GM12891 (cell line): ENCODE measurements around the gene JMY.

Source experiments
- DNase-seq: peaks from one replicate; pipeline ENCODE4 v3.0.0; 2011; ENCODE audit warnings: low spot score; ENCODE audit not compliant: insufficient read length
- FAIRE-seq: peaks from 2 replicates; lab custom pipeline; 2011; peaks lifted over from hg19 to GRCh38; lab: Jason Lieb, UNC
- PAX5 ChIP-seq: IDR thresholded peaks from 2 replicates; pipeline ENCODE4 v1.6.1; 2011; ENCODE audit warnings: low read length, moderate library complexity, mild to moderate bottlenecking; ENCODE audit not compliant: insufficient read depth, severe bottlenecking
- POLR2A ChIP-seq: IDR thresholded peaks from 2 replicates; pipeline ENCODE4 v1.6.1; 2011; ENCODE audit warnings: low read depth, low read length, control low read depth
- POLR2AphosphoS5 ChIP-seq: IDR thresholded peaks from 2 replicates; pipeline ENCODE4 v1.6.1; 2011; ENCODE audit warnings: low read depth, low read length, control low read depth
- POU2F2 ChIP-seq: IDR thresholded peaks from 2 replicates; pipeline ENCODE4 v1.6.1; 2011; ENCODE audit warnings: low read depth, mild to moderate bottlenecking, control low read depth, low read length, moderate library complexity
- SPI1 ChIP-seq: IDR thresholded peaks from 2 replicates; pipeline ENCODE4 v1.6.1; 2011; ENCODE audit warnings: low read depth, low read length, control low read depth
- TAF1 ChIP-seq: IDR thresholded peaks from 2 replicates; pipeline ENCODE4 v1.6.1; 2011; ENCODE audit warnings: low read depth, low read length, control low read depth

JMY gene

DNA sequence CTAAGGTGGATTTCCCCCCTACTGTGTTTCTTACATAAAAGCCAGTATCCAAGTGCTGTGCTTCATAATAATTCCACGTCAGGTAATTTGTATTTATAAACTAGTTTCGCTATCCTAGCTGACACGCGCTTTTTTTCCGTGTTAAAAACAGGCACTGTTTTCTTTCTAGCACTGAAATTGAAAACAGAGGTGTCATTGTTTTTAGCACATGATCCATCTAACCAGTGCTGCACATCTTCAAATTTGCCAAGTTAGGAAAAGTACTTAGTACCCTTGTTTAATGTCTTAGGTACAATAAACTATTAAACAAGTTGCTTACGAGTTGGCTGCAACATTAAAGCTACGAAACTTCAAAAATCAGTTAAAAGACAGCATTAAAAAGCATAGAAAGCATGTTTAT, 49.9 kb downstream of the JMY start:
- TF ChIP-seq POLR2AphosphoS5 = no peak
- TF ChIP-seq TAF1 = no peak
- TF ChIP-seq PAX5 = no peak
- TF ChIP-seq POU2F2 = no peak
- no peak for TF ChIP-seq SPI1
- TF ChIP-seq POLR2A = no peak
- no peak for FAIRE-seq
- DNase-seq = no peak

DNA sequence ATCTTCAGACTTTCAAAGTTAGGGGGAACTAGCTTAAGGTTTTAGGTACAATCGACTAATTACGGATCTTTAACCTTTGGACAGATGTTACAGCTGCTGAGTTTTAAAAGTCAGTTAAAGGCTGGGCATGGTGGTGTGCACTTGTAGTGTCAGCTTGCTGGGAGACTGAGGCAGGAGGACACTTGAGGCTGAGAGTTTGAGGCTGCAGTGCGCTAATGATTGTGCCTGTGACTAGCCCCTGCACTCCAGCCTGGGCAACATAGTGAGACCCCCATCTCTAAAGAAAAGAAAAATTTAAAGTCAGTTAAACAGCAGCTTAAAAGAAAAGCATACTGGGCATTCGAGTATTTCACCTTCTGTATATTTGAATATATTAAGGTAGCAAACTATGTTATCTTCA, 51.4 kb downstream of the JMY start:
- TF ChIP-seq PAX5 = no peak
- no peak for TF ChIP-seq TAF1
- no peak for TF ChIP-seq SPI1
- no peak for TF ChIP-seq POLR2AphosphoS5
- no peak for TF ChIP-seq POU2F2
- TF ChIP-seq POLR2A = no peak
- DNase-seq = no peak
- FAIRE-seq = no peak

DNA sequence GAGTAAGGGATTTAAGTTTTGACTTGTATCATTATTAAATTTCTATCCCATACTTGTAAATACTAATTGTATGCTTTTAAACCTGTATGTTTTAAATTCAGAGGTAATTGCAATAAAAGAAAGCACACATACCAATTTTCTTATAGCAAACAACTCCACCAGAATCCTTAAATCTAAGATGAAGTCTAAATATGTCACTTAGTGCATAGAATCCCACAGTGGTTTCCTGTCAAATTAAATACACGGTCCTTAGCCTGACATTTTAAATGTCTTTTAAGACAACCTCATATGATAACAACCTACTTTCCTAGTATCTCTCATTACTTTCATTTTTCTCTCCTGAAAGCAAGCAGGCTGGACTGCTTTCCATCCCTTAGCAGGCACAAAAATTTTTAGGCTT, 52.0 kb downstream of the JMY start:
- no peak for TF ChIP-seq POLR2AphosphoS5
- no peak for TF ChIP-seq TAF1
- TF ChIP-seq POU2F2 = no peak
- no peak for TF ChIP-seq SPI1
- no peak for DNase-seq
- FAIRE-seq = no peak

DNA sequence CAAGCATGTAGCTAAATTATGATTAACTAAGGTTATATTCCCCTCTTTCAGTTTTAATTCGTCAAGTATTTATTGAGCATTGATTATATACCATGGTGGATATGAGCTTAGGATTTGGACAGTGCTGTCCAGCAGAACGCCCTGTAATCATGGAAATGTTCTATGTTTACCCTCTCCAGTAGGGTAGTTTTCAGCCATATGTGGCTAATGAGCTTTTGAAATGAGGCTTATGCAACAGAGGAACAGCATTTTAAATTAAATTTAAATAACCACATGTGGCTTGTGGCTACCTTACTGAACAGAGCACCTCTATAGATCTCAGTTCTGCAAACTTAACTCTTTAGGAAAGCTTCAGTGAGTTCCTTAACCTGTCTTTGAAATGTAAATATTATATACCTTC, 59.1 kb downstream of the JMY start:
- DNase-seq (no peak), FAIRE-seq (no peak)
- no peak for TF ChIP-seq TAF1
- TF ChIP-seq POU2F2 = no peak
- peak; percentile 49; the same call in 1 of the 2 replicates for TF ChIP-seq SPI1
- TF ChIP-seq POLR2AphosphoS5 = no peak
- no peak for TF ChIP-seq PAX5

DNA sequence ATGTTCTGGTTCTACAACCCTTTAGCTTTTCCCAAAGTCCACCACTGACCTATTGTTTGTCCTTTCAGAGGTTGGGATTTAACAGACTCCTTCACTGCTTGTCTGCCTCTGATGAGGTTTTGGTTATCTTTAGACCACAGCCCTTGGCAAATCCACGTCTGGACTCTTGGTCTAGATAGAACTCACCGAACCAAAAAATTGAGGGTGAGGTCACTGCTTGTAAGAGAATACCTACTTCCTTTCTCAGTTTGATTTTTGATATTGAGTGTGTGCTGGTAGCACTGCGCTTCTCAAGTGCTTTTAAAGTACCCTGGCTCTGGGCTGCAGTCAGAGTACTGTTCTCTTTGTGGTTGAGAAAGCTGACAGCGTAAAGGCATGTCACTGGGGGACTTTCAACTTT, 61.7 kb downstream of the JMY start:
- no peak for DNase-seq
- FAIRE-seq = peak; percentile 55
- TF ChIP-seq POLR2AphosphoS5 = no peak
- TF ChIP-seq POU2F2 = no peak
- TF ChIP-seq POLR2A = no peak
- TF ChIP-seq TAF1 = no peak
- peak; percentile 62 for TF ChIP-seq SPI1
- TF ChIP-seq PAX5 = no peak

DNA sequence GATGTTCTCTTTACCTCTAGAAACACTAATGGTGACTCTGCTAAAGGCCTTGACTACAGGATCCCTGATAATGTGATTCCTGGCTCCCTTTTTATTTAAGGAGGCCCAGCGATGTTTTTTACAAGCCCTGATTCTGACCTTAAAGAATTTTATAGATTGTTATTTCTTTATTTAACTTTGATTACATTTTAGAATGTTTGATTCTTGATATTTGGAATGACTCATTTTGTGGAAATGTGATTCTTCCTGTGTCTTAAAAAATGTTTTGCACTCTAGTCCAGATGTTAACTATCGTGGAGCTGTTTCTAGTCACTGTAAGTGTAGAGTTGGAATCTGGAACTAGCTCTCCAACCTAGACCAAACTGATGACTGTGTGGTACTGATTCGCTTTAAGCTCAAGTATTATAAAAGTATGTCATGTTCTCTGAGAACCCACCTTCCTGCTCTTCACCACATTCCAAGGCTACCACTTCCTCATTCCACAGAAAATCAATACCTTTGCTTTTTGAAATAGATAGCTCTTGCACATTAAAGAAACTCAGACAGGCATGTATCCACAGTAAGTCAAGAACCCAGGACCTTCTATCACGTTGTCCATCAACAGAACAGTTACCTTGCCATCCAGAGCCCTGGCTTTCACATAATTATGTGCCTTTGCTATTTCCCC, 65.2 kb downstream of the JMY start:
- TF ChIP-seq PAX5 (no peak), POU2F2 (no peak), POLR2AphosphoS5 (no peak), SPI1 (no peak), TAF1 (no peak), POLR2A (no peak)
- no peak for FAIRE-seq
- DNase-seq = no peak

DNA sequence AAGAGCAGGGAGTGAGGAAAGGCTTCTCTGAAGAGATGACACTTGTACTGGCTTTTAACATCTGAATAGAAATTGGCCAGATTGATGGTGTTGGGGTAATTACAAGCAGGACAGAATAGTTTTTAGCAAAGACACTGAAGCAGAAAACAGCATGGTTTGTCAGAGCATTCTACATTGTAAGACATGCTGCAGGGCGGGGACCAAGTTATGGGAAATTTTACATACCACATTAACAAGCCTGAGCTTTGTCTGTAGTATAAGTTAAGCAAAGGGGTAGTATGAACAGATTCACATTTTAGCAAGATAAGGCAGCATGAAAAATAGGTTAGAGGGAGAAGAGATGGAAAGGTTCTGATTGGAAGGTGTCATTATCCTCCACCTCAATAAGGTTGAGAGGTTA, 66.5 kb downstream of the JMY start:
- FAIRE-seq (no peak), DNase-seq (no peak)
- no peak for TF ChIP-seq TAF1

DNA sequence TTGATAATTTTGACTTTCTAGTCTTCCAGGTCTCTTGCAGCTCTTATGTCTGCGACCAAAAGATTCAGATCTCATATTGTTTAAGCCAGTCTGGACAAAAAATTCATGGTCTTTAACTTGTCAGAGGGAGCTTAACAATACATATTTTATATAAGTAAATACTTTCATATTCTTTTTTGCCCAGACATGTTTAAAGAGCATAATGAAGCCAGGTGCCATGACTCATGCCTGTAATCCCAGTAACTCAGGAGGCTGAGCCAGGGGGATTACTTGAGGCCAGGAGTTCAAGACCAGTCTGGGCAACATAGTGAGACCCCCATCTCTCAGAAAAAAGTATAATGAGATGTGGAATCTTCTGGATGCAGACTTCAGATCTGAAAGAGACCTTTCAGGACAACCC, 69.8 kb downstream of the JMY start:
- FAIRE-seq (no peak), DNase-seq (no peak)
- TF ChIP-seq PAX5 = no peak
- no peak for TF ChIP-seq POLR2A
- TF ChIP-seq POU2F2 = no peak

DNA sequence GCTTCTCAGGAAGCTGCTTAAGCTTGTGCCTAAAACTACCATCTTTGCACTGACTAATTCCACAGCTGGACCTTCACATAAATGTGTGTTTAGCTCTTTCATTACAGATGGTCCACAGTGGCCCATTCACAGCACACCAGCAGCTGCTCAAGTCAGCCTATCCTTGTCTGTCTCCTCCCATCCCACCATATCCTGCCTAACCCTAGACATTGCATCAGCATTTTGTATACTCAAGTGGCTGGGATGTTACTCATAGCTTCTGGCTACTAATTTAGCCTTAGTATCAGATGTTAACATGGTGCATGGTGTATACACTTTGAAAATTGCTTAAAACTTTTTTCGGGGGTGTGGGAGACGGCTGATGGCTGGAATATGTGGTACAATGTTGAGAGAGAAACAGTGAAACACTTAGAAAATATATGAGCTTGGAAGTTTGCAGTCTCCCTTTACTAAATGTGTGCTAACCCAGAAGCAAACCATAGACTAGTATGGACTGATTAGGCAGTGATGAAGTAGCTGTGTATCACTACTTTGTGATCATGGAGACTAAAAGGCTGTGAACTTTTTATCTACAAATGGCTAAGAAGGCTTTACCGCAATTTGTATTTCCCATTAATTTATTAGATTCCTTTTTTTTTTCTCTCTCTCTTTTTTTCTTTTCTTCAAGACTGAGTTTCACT, 83.1 kb downstream of the JMY start:
- FAIRE-seq (no peak), DNase-seq (no peak)
- TF ChIP-seq PAX5 (no peak), SPI1 (no peak), POLR2AphosphoS5 (no peak)

DNA sequence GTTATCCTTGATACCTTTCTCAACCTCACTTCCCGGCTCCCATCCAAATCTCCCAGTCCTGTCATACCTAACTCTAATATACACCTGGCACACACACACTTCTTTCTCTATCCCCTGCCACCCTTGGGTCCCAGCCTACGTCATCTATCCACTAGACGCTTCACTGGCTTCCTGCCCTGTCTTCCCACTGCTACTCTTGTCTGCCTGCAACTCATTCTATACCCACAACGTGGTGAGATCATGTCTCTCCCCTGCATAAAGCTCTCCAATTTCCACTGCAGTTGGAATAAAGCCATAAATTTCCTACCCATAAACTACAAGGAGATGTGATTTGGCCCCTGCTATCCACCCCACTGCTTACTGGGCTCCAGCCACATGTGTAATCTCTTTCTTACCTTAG, 93.5 kb downstream of the JMY start:
- DNase-seq (no peak), FAIRE-seq (no peak)
- TF ChIP-seq POLR2A (no peak), POLR2AphosphoS5 (no peak), SPI1 (no peak), TAF1 (no peak), POU2F2 (no peak), PAX5 (no peak)

DNA sequence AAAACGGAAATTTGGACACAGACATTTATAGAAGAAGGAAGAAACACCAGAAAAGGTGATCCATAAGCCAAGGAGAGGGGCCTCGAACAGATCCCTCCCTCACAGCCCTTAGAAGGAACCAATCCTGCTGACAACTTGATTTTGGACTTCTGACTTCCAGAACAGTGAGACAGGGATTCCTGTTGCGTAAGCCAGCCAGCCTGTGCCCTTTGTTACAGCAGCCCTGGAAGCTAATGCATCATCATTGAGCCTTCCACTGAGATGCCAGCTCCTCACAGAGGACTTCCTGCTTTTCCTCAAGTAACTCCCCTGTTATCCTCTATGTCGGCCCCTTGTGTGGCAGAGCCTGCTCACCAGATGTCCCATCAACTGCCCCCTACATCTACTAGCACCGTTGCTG, 94.1 kb downstream of the JMY start:
- FAIRE-seq = no peak
- TF ChIP-seq POLR2A (no peak), POU2F2 (no peak), TAF1 (no peak), PAX5 (no peak), SPI1 (no peak), POLR2AphosphoS5 (no peak)
- no peak for DNase-seq
